Stimulated activated CD4-positive, alpha-beta T cell treated with anti-CD3 and anti-CD28 coated beads, TNF-alpha, amount 100 ng/mL, for 1 hour (primary cell): ENCODE data around the gene HOXB4.

ENCODE experiments used
- DNase-seq, 3 donors: peaks; one replicate each; pipeline ENCODE4 v3.0.0-alpha.2; 2020; ENCODE audit warnings: low read depth in 3 of 3, low spot score in 1 of 3

The HOXB4 gene

DNA sequence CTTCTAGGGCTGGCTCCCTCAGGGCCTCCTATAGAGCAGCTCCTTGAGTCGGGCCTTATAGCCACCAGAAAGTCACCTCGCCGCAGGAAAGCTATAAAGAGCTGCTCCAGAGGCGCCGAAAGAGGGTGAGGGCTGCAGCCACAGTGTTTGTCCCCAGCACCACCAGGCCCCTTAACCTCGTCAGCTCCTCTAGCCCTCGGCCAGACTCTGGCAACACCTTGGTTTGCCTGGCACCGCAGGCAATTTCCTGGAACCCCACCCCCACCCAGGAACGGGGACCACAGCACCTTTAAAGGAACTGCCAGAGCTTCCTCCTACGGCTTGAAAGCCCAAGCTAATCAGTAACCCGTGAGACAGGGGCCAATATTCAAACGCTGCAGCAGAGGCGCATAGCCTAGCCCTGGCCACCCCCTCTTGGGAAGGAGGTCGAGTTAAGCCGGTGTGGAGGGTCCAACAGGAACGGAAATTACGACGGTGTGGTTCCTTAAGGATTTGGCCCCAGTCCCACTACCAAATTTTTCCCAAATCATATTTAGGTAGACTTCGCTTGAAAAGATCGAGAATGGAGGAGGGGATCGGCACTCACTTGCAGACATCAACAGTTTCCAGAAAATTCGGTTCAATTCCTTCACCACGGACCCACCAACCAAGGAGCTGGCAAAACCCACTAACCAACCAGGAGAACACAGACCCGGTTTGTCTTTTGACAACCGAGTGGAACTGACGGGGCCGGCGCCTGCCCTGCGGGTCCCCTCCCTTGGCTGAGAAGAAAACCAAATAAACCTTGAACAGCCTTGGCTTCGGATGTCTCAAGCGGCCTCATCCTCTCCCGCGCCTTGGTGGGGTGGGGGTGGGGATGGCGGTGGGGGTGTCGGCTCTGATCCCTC is 23.6 kb upstream of the HOXB4 start:
- DNase-seq = no peak

GRCh38 chr17:48601207-48601538 is 23.0 kb upstream of the HOXB4 start:
- no peak for DNase-seq

- no peak for DNase-seq
These were observed 22.3 kb upstream of the HOXB4 start for GRCh38 chr17:48600244-48601098.

DNA sequence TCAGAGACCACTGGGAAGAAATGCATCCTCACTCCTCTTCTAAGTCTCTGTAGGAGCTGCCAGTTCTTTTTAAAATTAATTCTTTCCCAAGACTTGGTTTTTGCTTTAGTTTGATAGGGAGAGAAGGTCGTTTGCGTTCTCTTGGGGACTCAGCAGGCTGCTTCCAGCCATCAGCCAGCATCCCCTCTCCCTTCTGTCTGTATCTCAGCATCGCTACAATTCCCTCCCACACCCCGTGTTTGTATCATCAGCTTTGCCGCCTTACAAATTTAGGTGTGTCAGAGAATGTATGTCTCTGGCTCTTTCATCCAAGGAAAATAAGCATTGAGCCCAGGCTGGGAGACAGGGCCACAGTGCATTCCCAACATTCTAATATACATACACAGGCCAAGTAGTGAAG is 21.2 kb upstream of the HOXB4 start:
- no peak for DNase-seq

- no peak for DNase-seq
These were observed 20.6 kb upstream of the HOXB4 start for GRCh38 chr17:48598736-48599135.

GRCh38 chr17:48597778-48598631 is 19.9 kb upstream of the HOXB4 start:
- no peak for DNase-seq

GRCh38 chr17:48597528-48597777 is 19.3 kb upstream of the HOXB4 start:
- DNase-seq = no peak

DNA sequence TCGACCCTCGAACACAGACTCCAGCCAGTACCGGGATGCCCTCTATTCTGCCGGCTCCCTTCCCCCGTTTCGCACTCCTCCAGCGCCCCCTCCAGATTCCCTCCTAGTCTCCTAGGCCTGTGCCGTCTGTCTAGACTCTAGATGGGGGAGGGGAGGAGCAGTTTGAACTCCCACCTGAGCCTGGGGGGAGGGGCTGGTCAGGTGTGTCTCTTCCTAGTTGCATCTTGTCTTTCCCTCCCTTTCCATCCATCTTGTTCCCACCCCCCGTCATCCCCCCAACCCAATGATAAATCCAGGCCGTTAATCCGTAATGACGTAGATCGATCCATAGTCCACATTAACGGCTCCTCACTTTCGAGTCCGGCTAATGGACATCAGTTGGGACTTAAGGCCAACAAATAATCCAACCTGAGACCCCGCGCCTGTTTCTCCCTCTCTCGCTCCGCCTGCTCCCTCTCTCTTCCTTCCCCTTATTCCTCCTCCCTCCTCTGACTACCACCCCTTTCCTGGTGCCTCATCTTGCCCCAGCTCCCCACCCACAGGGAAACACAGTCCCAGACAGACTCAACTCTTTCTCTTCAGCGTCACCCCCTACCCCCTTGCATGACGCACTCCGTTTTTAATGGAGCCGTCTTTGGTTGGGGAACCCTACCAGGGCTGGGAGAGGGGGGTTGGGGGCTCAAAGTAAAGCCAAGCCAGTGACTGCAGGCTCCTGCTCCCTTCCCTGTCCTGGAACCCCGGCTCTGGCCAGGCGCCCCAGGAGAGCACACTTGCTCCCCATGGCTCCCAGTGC is 18.8 kb upstream of the HOXB4 start:
- no peak for DNase-seq

GRCh38 chr17:48596000-48596734 is 18.0 kb upstream of the HOXB4 start:
- DNase-seq = no peak

- DNase-seq = no peak
These were observed 17.3 kb upstream of the HOXB4 start for GRCh38 chr17:48595278-48595999.

GRCh38 chr17:48594538-48595277 is 16.6 kb upstream of the HOXB4 start:
- no peak for DNase-seq

- DNase-seq = peak; percentile 47 to 85 (median 65)
These were observed 15.8 kb upstream of the HOXB4 start for GRCh38 chr17:48593840-48594537.

DNA sequence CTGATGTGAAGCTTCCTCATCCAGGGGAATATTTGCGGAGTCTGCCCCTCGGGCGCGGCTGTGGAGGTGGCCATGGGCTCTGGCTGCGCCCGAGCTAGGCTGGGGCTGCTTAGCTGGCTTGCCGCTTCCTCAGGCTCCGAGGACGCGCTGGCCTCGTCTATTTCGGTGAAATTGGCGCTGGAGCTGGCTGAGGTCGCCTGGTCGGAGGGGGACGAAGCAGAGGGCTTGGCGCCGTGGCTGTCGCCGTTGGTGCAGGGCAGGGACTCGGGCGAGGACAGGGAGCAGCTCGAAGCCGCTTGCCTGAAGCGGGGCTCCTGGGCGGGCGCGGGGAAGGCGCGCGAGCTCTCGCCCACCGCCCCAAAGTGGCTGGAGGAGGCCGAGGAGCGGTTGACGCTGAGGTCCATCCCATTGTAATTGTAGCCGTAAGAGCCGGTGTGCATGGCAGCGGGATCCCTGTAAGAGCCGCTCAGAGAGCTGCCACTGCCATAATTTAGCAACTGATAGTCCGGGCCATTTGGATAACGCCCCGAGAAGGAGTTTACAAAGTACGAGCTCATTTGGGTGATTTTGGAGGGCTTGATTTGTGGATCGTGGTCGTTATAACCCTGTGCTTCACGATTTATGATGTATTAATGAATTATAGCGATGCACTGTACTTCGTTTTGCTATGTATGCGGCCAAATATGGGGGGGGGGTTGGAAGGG is 15.1 kb upstream of the HOXB4 start, which contains the start of gene HOXB5:
HOXB5 (minus strand) TSS at position 654 of the 704 bp plus-strand sequence; CDS start at position 557, 97 bp downstream.
- DNase-seq = no peak

- DNase-seq = no peak
These were observed 14.4 kb upstream of the HOXB4 start for GRCh38 chr17:48592577-48592976.

DNA sequence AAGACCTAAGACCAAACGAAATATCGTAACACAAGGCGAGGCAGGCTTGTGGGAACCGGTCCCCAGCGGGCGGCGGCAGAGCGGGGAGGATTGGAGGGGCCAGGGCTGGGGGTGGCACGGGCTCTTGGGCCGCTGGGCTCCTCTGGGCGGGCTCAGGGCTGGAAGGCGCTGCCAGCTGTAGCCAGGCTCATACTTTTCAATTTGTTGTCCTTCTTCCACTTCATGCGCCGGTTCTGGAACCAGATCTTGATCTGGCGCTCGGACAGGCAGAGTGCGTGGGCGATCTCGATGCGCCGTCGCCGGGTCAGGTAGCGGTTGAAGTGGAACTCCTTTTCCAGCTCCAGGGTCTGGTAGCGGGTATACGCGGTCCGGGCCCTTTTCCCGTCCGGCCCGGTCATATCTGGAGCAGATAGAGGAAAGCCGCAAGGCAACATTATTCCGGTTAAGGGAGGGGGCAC is 13.9 kb upstream of the HOXB4 start:
- DNase-seq = no peak

- no peak for DNase-seq
These were observed 13.3 kb upstream of the HOXB4 start for GRCh38 chr17:48591255-48592056.
